Measurements from ENCODE around the gene SERPINE1. TPM values are rescaled to one million over a fixed set of nuclear protein-coding genes. Genes with fewer than 3 reads are reported as not detected.

The SERPINE1 gene
- total and polyA plus RNA-seq, 2 of the 4 experiments (the other 2 are of a cell fraction) = 1,441 to 2,783 TPM

DNA sequence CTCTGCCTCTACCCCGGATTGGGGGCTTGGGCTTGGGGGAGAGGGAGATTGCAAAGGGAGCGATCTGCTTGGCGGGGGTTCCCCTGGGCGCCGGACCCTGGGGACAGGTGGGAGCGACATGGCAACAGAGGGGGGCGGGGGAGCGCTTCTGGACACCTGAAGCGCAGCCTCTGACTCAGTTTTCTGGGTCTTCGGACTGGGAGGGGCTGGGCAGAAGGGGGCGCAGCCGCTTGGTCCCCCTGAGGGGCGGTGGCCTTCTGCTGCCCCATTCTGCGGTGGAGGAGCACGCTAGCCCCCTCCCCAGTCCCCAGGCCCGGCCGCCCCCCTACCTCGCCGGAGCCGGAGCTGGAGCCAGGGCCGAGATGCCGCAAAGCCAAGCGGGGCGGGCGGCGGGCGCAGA lies 52.8 kb downstream of the SERPINE1 start:
- no peak overlapping the region for H2AFZ ChIP-seq (replicated peaks; ENCODE audit: low read length, poor library complexity)
- POLR2A ChIA-PET (ENCODE audit: unreplicated experiment) = no interaction called here
- dilution Hi-C loops (cut with HindIII; ENCODE audit: low sequenced_read_pairs, unreplicated experiment) = no loop called here
- DNase-seq = no peak
- H3K4me1 ChIP-seq (ENCODE audit: control insufficient read depth, insufficient read depth, low read length) = no peaks in the 10 kb centered on the region; the same call in 1 of the 2 replicates
- no peak overlapping the region for H4K5ac ChIP-seq (ENCODE audit: low read depth, low read length)
- no peak overlapping the region for H2BK15ac ChIP-seq (ENCODE audit: low read depth, low read length)
- no peak overlapping the region for H4K91ac ChIP-seq (ENCODE audit: insufficient read depth, low read depth, low read length)
- no peak overlapping the region for H2AK9ac ChIP-seq (replicated peaks; ENCODE audit: low read depth, low read length, poor library complexity)
- 4% methylated on average over 22 of the region's 27 CpGs; no CpG with 5 or more reads in 1 of the 2 experiments for WGBS, 2 experiments (ENCODE audit: extremely low coverage in 2 of 2, insufficient read length in 1 of 2)
- no peaks in the 10 kb centered on the region; the same call in 1 of the 2 replicates for H3K9me1 ChIP-seq (ENCODE audit: insufficient read depth, low read length)
- no peak overlapping the region for H3K4ac ChIP-seq (ENCODE audit: low read depth, low read length)
- no peaks in the 10 kb centered on the region; the same call in 1 of the 2 replicates for H4K20me1 ChIP-seq (ENCODE audit: insufficient read depth, low read length)
- in situ Hi-C loops (cut with MboI; ENCODE audit: low sequenced_read_pairs) = no loop called here
- peaks cover 56% of the 10 kb centered on the region for H3K27me3 ChIP-seq (ENCODE audit: control insufficient read depth, insufficient read depth, low read length)
- no peak overlapping the region for H3K14ac ChIP-seq (replicated peaks; ENCODE audit: low read depth, low read length)
- H4K8ac ChIP-seq (ENCODE audit: low read depth in 2 of 2, low read length in 2 of 2) = no peak overlapping the region
- 0 out of 2 replicates have a peak, but pooled peaks cover 2% of the 10 kb centered on the region for H3K9me3 ChIP-seq (ENCODE audit: control insufficient read depth, insufficient read depth, low read length)
- no peak for TF ChIP-seq SMC3 (IDR thresholded peaks at IDR 0.05; ENCODE audit: low read depth, low read length)
- TF ChIP-seq, protein P1, sequence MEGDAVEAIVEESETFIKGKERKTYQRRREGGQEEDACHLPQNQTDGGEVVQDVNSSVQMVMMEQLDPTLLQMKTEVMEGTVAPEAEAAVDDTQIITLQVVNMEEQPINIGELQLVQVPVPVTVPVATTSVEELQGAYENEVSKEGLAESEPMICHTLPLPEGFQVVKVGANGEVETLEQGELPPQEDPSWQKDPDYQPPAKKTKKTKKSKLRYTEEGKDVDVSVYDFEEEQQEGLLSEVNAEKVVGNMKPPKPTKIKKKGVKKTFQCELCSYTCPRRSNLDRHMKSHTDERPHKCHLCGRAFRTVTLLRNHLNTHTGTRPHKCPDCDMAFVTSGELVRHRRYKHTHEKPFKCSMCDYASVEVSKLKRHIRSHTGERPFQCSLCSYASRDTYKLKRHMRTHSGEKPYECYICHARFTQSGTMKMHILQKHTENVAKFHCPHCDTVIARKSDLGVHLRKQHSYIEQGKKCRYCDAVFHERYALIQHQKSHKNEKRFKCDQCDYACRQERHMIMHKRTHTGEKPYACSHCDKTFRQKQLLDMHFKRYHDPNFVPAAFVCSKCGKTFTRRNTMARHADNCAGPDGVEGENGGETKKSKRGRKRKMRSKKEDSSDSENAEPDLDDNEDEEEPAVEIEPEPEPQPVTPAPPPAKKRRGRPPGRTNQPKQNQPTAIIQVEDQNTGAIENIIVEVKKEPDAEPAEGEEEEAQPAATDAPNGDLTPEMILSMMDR (conservative IDR thresholded peaks at IDR 0.05; ENCODE audit: low read depth, low read length) = no peak
- H2BK120ac ChIP-seq (ENCODE audit: low read depth, low read length) = no peak overlapping the region
- H3K18ac ChIP-seq (ENCODE audit: low read depth, low read length) = no peak overlapping the region
- no peaks in the 10 kb centered on the region for H3K79me1 ChIP-seq (ENCODE audit: low read depth in 1 of 2, low read length in 2 of 2)
- no peak overlapping the region for H3K27ac ChIP-seq (ENCODE audit: insufficient read depth, low read length)
- no peak overlapping the region for H2AK5ac ChIP-seq (ENCODE audit: low read depth, low read length)
- BruUV-seq (replicated peaks) = no TSS peak
- H3K9ac ChIP-seq (ENCODE audit: low read depth, low read length) = no peak overlapping the region
- no peak overlapping the region for H2BK5ac ChIP-seq (ENCODE audit: low read depth, low read length, poor library complexity, severe bottlenecking)
- no peak for ATAC-seq (ENCODE audit: low read depth)
- no peak overlapping the region for H3K23ac ChIP-seq (ENCODE audit: low read depth, low read length)
- no peak overlapping the region for H3K4me3 ChIP-seq (ENCODE audit: insufficient read depth, low read depth, low read length)
- no peak overlapping the region for H3K4me2 ChIP-seq (ENCODE audit: low read depth, low read length)
- H2BK20ac ChIP-seq (ENCODE audit: low read depth, low read length) = no peak overlapping the region
- CTCF ChIA-PET = no interaction called here
- no peak overlapping the region for H3K56ac ChIP-seq (ENCODE audit: extremely low read depth, insufficient read depth, low read length)
- H3K36me3 ChIP-seq (ENCODE audit: control insufficient read depth, insufficient read depth, low read length) = no peaks in the 10 kb centered on the region
- intact Hi-C loops (cut with micrococcal nuclease) = no loop called here

Data from IMR-90 (cell line).